GM19035 (cell line): ENCODE results near the gene TMEM109.

Source experiments
- ATAC-seq: cut with Tn5 transposase; IDR thresholded peaks from one replicate; pipeline ENCODE4 v1.9.1; 2021; ENCODE audit not compliant: unreplicated experiment

Gene TMEM109

DNA sequence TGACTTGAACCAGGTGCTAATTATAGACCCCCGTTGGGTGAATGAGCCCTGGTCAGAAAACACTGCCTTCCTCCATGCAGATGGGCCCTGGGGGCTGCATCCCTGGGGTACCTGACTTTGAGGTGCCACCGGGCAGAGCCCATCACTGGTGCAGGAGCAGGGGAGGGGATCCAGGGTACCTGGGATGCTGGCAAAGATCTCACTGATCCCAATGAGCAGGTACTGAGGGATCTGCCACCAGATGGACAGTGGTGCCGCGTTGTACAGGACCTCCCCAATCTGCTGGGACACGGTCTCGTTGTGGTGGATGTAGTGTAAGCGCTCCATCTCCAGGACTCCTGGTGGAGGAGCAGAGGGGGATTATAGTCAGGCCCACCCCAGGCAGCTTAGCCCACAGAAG, 25.3 kb downstream of the TMEM109 start:
- ATAC-seq, result no peak

DNA sequence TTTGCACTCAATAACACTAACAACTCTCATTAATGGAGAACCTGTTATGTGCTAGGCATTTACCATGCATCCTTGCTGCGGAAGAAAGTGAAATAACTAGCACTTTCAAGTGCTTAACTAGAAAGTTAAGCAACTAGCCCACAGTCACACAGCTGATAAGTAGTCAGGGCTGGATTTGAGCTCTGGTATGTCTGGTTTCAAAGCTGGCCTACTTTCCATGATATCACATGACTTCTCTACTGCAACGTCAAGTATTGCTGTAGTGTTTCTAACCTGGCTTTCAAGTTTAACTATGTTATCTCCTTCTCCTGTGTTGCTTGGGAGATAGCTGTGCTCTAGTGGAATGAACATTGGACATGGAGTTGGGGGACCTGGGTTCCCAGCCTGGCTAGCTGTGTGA, 25.9 kb downstream of the TMEM109 start:
- ATAC-seq, result no peak

DNA sequence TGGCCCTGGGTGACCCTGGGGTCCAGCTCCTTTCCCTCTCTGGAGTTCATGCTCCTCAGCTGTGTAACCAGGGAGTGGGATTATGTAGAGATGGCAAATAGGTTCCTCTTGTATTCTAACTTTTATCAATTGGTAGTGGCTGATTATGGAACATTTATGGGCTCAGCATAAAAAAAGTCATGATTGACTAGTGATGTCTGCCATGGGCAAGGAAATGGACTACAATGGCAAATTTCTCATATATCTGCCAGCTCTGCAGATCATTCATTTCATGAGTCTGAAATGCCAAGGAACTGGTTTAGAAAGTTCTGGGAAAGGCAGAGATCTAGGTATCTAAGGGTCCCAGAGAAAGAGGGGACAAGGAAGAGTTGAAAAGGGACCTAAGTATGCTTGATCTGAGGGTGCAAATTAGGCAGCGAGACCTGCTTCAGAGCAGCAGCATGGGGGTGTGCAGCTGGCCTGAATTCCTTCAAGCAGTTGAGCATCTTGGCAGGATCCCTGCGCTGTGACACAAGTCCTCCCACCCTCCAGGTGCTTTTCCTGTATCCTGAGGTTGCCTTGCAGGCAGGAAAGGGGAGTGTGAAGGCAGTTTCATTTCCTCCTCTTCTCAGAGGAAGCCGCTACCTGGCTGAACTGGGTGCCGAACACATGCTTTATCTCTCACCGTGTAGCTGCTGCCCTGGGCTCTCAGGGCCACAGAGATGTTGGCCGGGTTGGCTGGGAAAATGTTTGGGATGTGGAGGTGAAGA, 27.6 kb downstream of the TMEM109 start:
- no peak for ATAC-seq

DNA sequence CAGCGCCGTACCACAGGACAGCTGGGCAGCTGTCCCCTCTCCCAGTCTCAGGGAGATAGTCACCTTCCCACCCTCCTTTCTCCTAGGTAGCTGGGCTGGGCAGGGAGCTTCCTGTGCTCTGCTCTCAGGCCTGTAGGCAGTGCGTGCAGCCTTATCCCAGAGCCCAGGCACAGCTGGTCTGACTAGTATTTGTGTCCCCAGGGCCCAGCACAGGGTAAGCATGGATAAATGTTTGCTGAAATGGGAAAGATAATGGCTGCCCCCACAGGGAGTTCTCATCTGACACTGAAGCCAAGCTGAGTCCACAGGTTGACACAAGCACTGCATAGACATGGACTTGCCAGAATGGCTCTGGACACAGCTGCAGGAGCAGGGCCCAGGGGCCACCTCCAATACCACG, 28.3 kb downstream of the TMEM109 start:
- ATAC-seq, result no peak

DNA sequence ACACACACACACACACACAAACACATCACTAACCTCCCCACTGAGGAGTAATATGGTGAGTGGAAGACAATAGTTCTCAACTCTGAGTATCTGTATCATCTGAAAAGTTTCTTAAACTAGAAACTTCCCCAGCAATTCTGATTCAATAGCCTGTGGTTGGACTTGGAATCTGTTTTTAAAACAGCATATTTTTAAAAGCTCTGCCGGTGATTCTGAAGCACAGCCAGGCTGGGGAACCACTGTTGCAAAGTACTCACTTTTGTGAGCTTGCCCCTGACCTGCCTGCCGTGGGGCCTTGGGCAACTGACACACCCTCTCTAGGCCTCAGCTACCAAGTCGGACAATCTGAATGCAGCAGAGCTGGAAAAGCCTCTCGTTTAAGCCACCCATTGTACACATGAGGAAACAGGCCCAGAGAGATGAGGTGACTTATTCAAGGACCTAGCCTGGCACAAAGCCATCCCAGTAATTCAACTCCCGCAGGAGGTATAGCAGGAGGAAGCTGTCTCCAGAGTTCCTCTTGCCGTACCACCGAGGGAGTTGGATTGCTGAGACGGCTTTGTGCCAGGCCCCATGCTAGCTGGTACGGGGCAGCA, 29.1 kb downstream of the TMEM109 start:
- no peak for ATAC-seq

DNA sequence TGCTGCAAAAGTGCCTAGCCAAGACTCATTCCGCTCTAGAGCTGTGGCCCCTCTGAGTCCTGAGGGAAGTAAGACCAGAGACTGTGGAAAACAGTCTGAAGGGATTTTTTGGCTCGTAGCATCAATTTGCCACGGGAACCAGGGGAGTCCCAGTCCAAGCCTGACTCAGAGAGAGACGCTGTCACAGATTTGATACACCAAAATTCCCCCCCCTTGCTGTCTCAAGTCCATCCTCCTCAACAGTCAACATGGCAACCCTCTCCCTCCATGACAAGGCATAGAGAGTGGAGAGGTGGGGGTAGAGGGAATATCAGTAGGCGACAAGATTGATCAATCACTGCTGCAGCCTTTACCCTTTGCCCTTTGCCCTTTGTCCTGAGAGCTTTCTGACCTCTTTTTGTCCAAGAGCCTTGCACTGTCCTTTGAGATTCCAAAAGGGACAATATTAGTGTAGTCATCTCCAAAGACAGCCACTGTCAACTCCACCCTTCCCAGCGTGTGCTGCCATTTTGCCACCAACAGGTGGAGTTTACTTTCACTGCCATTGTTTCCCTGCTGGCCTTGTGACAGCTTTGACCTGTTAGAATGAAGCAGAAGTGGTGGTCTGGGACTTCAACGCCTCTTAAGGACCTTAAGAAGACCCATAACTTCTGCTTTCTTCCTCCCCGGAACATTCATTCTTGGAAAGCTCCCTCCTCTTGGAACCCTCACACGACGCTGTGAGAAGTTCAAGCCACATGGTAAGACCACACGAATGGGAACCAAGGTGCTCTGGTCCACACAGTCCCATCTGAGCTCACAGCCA, 30.7 kb downstream of the TMEM109 start:
- no peak for ATAC-seq

DNA sequence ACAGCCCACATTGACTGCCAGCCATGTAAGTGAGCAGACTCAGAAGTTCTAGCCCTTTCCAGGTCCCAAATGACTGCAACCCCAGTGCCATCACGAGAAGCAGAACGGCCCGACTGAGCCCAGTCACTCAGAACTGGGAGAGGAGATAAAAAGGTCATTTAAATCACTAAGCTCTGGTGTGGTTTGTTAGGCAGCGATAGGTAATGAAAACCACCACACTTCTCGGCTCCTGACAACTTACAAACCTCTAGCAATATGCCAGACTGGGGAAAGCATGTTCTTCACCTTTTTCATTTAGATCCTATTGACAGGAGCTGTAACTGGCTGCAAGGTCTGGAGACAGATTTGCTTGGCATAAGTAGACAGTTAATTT, 31.3 kb downstream of the TMEM109 start:
- ATAC-seq, result no peak

DNA sequence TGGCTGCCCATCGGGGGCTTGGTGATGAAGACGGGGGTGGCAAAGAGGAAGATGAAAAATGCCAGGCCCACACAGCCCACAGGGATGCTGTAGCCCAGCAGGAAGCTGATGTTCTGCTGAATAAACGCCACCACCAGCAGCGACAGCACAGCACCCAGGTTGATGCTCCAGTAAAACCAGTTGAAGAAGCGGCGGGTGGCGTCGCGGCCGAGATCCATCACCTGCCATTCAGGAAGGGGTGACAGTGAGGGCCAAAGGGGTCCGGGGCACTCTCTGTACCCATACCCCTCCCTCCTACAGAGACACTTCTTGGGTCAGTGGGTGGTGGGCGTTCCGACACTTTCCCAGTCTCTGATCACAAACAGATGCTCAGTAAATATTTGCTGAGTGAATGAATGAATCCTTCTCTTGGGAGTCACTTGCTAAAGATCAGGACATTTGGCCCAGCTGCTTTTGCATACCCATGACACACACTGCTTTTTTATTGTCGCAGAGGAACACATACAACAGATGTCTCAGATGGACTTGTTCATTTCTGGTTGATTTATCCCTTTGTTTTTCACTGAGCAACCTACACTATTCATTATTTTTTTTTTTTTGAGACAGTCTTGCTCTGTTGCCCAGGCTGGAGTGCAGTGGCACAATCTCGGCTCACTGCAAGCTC, 32.8 kb downstream of the TMEM109 start:
- ATAC-seq, result no peak

DNA sequence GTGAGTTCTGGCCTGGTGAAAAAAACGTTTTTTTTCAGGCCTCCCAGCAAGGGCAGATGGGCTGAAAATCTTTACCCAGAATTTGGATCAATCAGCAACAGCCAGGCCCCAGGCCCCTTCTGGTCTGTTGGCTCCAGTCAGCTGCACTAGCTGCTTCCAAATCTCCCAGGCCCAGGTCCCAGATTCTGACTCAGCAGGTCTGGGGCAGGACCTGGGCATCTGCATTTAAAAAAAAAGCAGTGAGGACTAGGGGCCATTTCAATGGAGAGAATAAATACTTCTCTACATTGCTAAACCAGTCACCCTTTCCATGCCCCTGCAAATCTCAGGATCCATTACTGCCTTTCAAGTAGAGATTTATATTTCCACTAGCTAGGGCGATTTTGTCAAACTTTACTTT, 33.7 kb downstream of the TMEM109 start:
- ATAC-seq, result no peak

DNA sequence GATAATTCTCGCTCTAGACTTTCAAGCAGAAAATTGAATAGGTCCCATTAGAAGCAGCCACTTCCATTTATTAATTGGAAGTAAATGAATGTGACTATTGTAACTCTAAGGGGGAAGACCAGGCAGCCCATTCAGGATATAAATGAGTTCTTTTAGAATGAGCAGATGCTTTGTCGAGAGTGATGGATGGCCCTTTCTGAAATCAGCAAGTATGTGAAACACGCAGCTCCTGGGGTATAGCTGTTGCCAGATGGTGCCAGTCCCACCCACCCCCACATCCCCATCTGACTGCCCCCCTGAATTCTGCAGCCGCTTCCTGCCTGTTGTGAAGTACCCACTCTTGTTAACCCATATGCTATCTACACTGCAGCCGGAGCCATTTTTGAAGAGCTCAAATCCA, 34.3 kb downstream of the TMEM109 start:
- no peak for ATAC-seq

DNA sequence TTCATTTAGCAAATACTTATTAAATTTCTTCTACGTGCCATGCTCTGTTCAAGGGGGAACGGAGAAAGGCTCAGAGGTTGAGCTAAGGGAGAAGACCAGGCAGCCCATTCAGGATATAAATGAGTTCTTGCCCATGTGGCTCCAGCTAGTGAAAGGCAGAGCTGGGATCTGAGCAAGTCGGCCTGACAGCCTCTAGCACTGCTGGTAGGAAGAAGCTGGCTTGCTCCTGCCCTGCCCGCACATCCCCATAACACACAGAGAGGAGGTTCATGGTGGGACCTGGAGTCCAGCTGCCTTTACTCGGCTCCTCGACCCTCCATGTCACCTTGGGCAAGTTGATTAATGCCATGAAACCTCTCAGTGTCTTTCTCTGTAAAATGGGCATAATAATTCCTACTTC, 36.1 kb downstream of the TMEM109 start:
- ATAC-seq, result no peak

DNA sequence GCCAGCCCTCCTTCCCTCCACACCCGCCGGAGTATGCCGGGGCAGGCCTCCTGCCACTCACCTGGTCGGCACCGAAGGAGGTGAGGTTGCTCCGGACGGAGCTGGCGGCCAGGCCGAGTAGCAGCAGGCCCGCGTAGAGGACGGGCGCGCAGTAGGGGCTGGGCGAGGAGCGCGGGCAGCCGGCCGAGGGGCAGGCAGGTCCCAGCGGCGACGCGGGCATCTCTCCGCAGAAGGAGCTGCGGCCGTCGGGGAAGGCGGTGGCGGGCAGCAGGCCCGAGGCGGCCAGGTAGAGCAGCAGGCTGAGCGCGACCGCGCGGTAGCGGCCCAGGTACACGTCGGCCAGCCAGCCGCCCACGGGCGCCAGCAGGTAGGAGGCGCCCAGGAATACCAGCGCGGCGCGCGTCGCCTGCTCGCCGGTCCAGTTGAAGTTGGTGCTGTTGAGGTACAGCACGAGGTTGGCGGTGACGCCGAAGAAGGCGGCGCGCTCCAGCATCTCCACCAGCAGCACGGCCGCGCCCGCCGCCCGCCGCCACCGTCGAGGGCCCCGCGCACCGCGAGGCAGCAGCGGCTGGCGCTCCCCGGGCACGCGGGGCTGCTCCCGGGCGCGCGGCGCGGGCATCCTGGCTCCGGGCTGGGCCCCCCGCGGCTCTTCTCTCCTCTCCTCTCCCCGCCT, 37.1 kb downstream of the TMEM109 start:
- no peak for ATAC-seq

DNA sequence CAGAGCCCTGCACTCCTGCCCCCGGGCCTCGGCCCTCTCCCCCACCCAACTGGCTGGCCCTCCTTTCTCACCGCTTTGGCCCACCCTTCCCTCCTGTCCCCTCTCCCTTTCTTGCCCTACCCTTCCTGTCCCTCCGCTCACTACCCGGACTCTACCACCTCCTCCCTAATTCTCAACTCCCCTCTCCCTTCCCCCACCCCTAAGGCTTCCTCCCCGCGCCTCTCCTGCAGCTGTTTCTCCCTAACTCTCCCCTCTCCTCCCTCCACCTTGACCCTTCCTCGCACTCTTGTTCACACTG, 37.6 kb downstream of the TMEM109 start:
- ATAC-seq, result no peak

DNA sequence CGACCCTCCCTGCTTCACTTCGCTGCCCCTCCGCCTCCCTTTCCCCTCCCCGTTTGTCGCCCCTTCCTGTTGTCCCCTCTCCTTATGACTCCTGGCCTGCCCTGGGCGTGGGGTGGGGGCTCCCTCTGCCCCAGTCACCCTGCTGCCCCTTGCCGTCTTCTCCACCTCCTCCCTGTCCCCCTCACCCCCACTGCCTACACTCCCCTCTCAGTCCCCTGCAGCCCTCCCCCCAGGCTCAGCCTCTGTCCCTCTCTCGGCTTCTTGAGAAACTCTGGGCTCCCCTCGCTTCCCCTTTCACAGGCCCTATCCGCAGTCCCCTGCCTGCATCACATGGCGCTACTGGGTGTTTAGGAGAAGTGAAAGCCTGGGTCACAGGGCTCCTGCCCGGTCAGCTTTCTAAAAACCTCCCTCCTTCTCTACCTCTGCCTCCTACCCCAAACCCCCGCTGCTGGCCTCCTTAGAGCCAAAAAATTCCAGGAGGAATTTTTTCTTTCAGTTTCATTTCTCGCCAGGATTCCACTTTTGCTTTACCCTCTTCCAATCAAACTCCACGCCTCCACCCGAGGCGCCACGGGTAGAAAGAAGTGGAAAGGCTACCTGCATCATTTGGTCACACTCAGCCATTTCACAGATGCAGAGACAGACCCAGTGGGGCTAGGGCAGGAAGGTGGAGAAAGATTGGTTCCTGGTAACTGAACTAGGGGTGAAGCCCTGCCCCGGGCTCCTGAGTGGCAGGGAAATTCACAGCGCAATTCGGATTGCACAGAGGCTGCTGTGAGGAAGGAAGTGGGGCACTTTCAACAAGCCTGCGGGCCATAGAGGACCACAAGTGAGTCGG, 38.2 kb downstream of the TMEM109 start, which contains the start of gene SLC15A3:
Gene SLC15A3, minus strand, starts transcription at position 273 of the 838 bp plus-strand sequence. CDS start 625 bp downstream, outside the sequence.
- ATAC-seq, result peak; percentile 75

DNA sequence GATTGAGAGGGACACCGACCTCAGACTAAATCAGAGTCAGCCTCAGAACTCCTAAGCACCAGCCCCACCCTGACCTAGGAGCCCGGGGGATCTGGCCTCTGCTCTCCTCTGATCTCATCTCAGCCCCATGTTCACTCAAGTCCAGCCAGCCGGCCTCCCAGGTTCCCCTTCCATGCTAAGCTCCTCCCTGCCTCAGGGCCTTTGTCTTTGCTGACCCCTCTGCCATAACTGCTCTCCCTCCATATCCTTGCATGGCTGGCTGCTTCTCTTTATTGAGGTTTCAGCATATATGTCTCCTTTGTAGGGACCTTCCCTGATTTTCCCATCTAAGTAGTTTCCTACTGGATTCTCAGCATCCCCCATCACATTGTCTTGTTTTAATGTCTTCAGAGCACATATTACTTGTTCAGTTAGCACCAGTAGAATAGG, 38.8 kb downstream of the TMEM109 start:
- no peak for ATAC-seq

DNA sequence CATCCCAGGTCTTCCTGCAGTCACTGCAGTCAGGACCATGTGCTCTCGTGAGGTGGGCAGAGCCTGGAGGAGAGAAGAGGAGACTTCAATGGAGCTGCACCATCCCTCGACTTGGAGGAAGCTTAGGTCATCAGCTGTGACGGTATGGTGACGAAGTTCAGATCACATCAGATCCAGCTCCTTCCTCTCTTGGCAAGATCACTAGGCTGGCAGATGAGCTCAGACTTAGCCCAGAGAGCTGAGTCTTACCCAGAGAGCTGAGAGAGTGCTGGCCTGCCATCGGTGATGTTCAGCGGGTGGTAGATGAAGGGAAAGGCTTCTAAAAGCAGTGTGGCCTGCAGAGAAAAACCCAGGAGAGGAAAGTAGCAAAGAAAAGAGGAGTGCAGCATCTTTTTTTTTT, 39.8 kb downstream of the TMEM109 start:
- no peak for ATAC-seq

DNA sequence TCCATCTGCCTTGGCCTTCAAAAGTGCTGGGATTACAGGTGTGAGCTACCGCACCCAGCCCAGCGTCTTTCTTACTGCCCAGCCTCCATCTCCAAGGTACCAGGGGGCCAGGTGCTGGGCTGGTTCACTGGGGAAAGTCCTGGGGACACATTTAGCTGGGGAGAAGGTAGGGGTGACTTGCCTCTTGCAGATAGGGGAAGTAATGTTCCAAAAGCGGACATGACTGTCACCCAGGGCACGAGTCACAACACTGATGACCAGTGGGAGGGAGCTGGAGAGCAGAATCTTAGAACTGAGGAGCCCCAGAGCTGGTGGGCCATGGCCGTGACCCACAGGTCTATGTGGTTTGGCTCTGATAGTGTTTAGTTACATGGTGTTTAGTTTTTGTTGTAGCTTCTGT, 40.5 kb downstream of the TMEM109 start:
- no peak for ATAC-seq

DNA sequence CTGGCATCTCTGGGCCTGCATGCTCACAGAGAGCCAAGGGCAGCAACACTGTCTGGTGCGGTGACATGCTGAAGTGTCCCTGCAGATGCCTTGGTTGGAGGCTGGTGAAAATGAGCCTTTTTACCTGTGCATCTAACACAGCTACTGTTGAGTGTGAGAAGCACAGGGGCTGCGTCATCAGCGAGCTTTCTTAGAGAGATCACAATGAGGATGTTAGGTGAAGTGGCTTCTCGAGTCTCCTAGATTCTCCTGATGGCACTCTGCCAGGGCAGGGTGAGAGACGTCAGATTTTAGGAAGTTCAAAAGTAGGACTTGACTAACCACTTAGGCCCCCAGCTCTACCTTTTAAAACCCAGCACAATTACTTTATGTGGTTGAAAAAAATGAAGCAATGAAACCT, 41.6 kb downstream of the TMEM109 start:
- ATAC-seq, result no peak

DNA sequence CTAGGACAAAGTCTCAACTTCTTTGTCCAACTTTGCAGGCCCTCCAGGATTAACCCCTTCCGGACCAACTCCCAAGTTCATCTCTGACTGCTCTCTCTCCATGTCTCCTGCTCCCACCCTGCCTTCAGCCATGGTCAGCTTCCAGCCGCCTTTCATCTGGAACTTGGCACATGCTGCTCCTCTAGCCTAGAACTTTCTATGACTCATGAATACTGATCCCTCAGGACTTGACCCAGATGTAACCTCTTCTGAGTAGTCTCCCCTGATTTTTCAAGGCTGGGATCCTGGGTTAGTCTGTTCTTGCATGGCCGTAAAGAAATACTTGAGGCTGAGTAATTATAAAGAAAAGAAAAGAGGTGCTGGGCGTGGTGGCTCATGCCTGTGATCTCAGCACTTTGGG, 43.2 kb downstream of the TMEM109 start:
- no peak for ATAC-seq

DNA sequence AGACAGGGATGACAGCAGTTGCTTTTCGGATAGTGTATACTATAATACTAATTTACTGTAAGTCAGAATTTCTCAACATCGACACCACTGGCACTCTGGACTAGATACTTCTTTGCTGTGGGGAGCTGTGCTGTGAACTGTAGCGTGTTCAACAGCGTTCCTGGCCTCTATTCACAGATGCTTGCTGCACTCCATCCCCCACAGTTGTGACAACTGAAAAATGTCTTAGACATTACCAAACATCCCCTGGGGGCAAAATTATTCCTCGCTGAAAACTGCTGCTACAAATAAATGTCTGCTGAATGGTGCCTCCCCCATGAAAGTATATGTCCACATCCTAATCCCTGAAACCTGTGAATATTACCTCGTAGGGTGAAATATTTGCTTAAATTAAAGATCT, 45.5 kb downstream of the TMEM109 start:
- ATAC-seq, result no peak
